Fibroblast of pulmonary artery (primary cell): ENCODE measurements around the gene NDUFV2.
A peak's percentile ranks its signal among the peaks of the same experiment; 100 is the strongest.

Source experiments
- DNase-seq: peaks from one replicate; pipeline ENCODE4 v3.0.0-alpha.2; 2010; ENCODE audit warnings: low read depth
- H3K4me3 ChIP-seq: replicated peaks from 2 replicates; pipeline ENCODE4 v1.5.1; 2011; ENCODE audit warnings: low read depth, mild to moderate bottlenecking, control low read depth, low read length, moderate library complexity
- CTCF ChIP-seq: IDR thresholded peaks from 2 replicates; pipeline ENCODE4 v1.5.1; 2011; ENCODE audit warnings: mild to moderate bottlenecking, control low read depth, low read length, inconsistent platforms; ENCODE audit errors: missing control alignments

NDUFV2 gene

GRCh38 chr18:9105420-9105819, 2.9 kb downstream of the NDUFV2 start:
- no peak for TF ChIP-seq CTCF
- H3K4me3 ChIP-seq, result peak overlapping the region; percentile 87
- no peak for DNase-seq

- no peak overlapping the region for H3K4me3 ChIP-seq
- DNase-seq, result no peak
Observed at GRCh38 chr18:9106094-9106493, 3.6 kb downstream of the NDUFV2 start.

GRCh38 chr18:9106800-9107584, 4.5 kb downstream of the NDUFV2 start:
- no peak for TF ChIP-seq CTCF
- H3K4me3 ChIP-seq, result no peak overlapping the region
- no peak for DNase-seq

More at GRCh38 chr18:9106094-9106493, 3.6 kb downstream of the NDUFV2 start:
- no peak for TF ChIP-seq CTCF

- no peak for TF ChIP-seq CTCF
- H3K4me3 ChIP-seq, result no peak overlapping the region
- DNase-seq, result no peak
Observed at GRCh38 chr18:9108911-9109310, 6.4 kb downstream of the NDUFV2 start.

GRCh38 chr18:9109523-9109922, 7.0 kb downstream of the NDUFV2 start:
- no peak for TF ChIP-seq CTCF
- DNase-seq, result peak; percentile 37
- no peak overlapping the region for H3K4me3 ChIP-seq

- DNase-seq, result no peak
- TF ChIP-seq CTCF, result no peak
- H3K4me3 ChIP-seq, result no peak overlapping the region
Observed at GRCh38 chr18:9113468-9114149, 11.1 kb downstream of the NDUFV2 start.

GRCh38 chr18:9115984-9116383, 13.5 kb downstream of the NDUFV2 start:
- DNase-seq, result no peak
- TF ChIP-seq CTCF, result no peak

More at GRCh38 chr18:9115984-9116383, 13.5 kb downstream of the NDUFV2 start:
- H3K4me3 ChIP-seq, result no peak overlapping the region
